K562 (cell line): Measurements from ENCODE around the gene TMED4. TPM values are rescaled to one million over a fixed set of nuclear protein-coding genes. Genes with fewer than 3 reads are reported as not detected.

Experiments
- ATAC-seq: fragments of 200-7000 bp; cut with Tn5 transposase; 3 replicates; pipeline ENCODE4 v1.9.1; 2020; ENCODE audit warnings: moderate library complexity
- BruUV-seq: library from RNA; stranded (reverse); fragments of 400-500 nt; replicated peaks from 2 replicates; lab custom pipeline; 2021; lab: Mats Ljungman, UMichigan
- CTCF ChIA-PET: fragments of 300-600 bp; formaldehyde crosslinking; extraction: SDS; loops from one replicate; lab custom pipeline; 2021; ENCODE audit warnings: low intra/inter-chr PET ratio; lab: Yijun Ruan, JAX
- POLR2A ChIA-PET: fragments of 300-600, 350-650 bp; sonication (Branson Sonifier 250); formaldehyde crosslinking; extraction: SDS; loops from one replicate; lab custom pipeline; 2021; ENCODE audit warnings: antibody characterized with exemption, inconsistent platforms; lab: Yijun Ruan, JAX
- DNase-seq, 4 experiments: peaks; one replicate each; pipeline versions ENCODE4 v3.0.0 to v3.0.0-alpha.2; 2011 to 2018; ENCODE audit warnings: low spot score in 3 of 4, mixed read lengths in 3 of 4; ENCODE audit errors: extremely low read depth in 1 of 4
- FAIRE-seq: peaks from 2 replicates; lab custom pipeline; 2011; peaks lifted over from hg19 to GRCh38; lab: Jason Lieb, UNC
- H2AFZ ChIP-seq: 2 replicates; pipeline ENCODE4 v1.6.0; 2011; ENCODE audit warnings: low read depth, low read length, control low read depth, inconsistent platforms
- H3K27ac ChIP-seq: fragments of 200-600 bp; 3 replicates; pipeline ENCODE4 v1.8.0; 2011; ENCODE audit warnings: low read depth, mild to moderate bottlenecking, control low read depth, inconsistent platforms, low read length, moderate library complexity, mixed read lengths; ENCODE audit errors: extremely low read depth
- H3K27me3 ChIP-seq, 2 experiments: fragments of 300-600 bp in 1 of 2; 2 replicates in 1 of 2; 3 replicates in 1 of 2; pipeline versions ENCODE4 v1.6.0 to v1.8.0; 2011; ENCODE audit warnings: inconsistent platforms in 2 of 2, low read length in 2 of 2, mild to moderate bottlenecking in 1 of 2, mixed read lengths in 1 of 2, moderate library complexity in 1 of 2; ENCODE audit not compliant: control insufficient read depth in 2 of 2, insufficient read depth in 2 of 2
- H3K36me3 ChIP-seq: fragments of 300-600 bp; 3 replicates; pipeline ENCODE4 v1.8.0; 2011; ENCODE audit warnings: mild to moderate bottlenecking, low read length, inconsistent platforms; ENCODE audit not compliant: control insufficient read depth, insufficient read depth
- H3K4me1 ChIP-seq, 2 experiments: fragments of 200-600 bp in 1 of 2; replicated peaks in 1 of 2; 2 replicates in 1 of 2; 3 replicates in 1 of 2; pipeline versions ENCODE4 v1.5.1 to v1.8.0; 2011; ENCODE audit warnings: inconsistent platforms in 2 of 2, low read length in 2 of 2, mild to moderate bottlenecking in 1 of 2, mixed read lengths in 1 of 2, moderate library complexity in 1 of 2; ENCODE audit not compliant: control insufficient read depth in 2 of 2, insufficient read depth in 2 of 2
- H3K4me2 ChIP-seq: 2 replicates; pipeline ENCODE4 v1.6.1; 2011; ENCODE audit warnings: low read length, control low read depth, inconsistent platforms, mixed read lengths; ENCODE audit not compliant: insufficient read depth
- H3K4me3 ChIP-seq: fragments of 200-600 bp; sonication (generic), shearing (Covaris generic); 2 replicates; pipeline ENCODE4 v1.5.1; 2016; ENCODE audit warnings: control low read depth, inconsistent platforms
- H3K79me2 ChIP-seq: fragments of 200-600 bp; 3 replicates; pipeline ENCODE4 v1.8.0; 2011; ENCODE audit warnings: low read length, inconsistent platforms; ENCODE audit not compliant: control insufficient read depth, insufficient read depth
- H3K9ac ChIP-seq, 2 experiments: 2 replicates each; pipeline versions ENCODE4 v1.6.0 to v1.6.1; 2011; ENCODE audit warnings: low read depth in 2 of 2, low read length in 2 of 2, control low read depth in 1 of 2, inconsistent platforms in 1 of 2, mild to moderate bottlenecking in 1 of 2, mixed read lengths in 1 of 2; ENCODE audit not compliant: insufficient read depth in 1 of 2
- H3K9me1 ChIP-seq: one replicate; pipeline ENCODE4 v1.6.0; 2011; ENCODE audit warnings: inconsistent platforms, mild to moderate bottlenecking, low read length, moderate library complexity; ENCODE audit not compliant: control insufficient read depth, insufficient read depth
- H3K9me3 ChIP-seq: replicated peaks from 2 replicates; pipeline ENCODE4 v1.5.1; 2011; ENCODE audit warnings: low read depth, low read length, inconsistent platforms; ENCODE audit not compliant: control insufficient read depth, insufficient read depth
- H4K20me1 ChIP-seq: replicated peaks from 2 replicates; pipeline ENCODE4 v1.6.1; 2011; ENCODE audit warnings: low read length, inconsistent platforms, mixed read lengths; ENCODE audit not compliant: control insufficient read depth, insufficient read depth
- DDX20 ChIP-seq: fragments of 450-650 bp; IDR thresholded peaks from 2 replicates; pipeline ENCODE4 v1.6.1; 2016; ENCODE audit warnings: missing genetic modification characterization, low read depth, mild to moderate bottlenecking, missing compliant biosample characterization, moderate library complexity
- ELF2 ChIP-seq: fragments of 250-450 bp; sonication (Bioruptor Pico); IDR thresholded peaks from 2 replicates; pipeline ENCODE4 v1.5.0; 2021; ENCODE audit warnings: mild to moderate bottlenecking
- ESRRA ChIP-seq: fragments of 450-650 bp; IDR thresholded peaks from 2 replicates; pipeline ENCODE4 v1.6.1; 2014; ENCODE audit warnings: low read depth, mild to moderate bottlenecking, moderate library complexity, borderline replicate concordance
- HDAC8 ChIP-seq: fragments of 450-650 bp; IDR thresholded peaks from 2 replicates; pipeline ENCODE4 v1.6.1; 2016; ENCODE audit warnings: mild to moderate bottlenecking, missing genetic modification characterization, moderate library complexity, missing compliant biosample characterization
- JUN ChIP-seq, 2 experiments: sonication (generic) in 1 of 2; formaldehyde crosslinking in 1 of 2; IDR thresholded peaks; 2 replicates each; pipeline versions ENCODE4 v1.6.1 to v1.8.0; 2012 to 2022; ENCODE audit warnings: borderline replicate concordance in 2 of 2, mild to moderate bottlenecking in 2 of 2, improper control_type of control experiment in 1 of 2, low read depth in 1 of 2, low read length in 1 of 2, missing genetic modification reagents in 1 of 2
- MTA2 ChIP-seq: fragments of 450-650 bp; IDR thresholded peaks from 2 replicates; pipeline ENCODE4 v1.6.1; 2016; ENCODE audit warnings: low read depth
- RBM22 ChIP-seq: fragments of 200-400 bp; formaldehyde crosslinking; IDR thresholded peaks from 2 replicates; pipeline ENCODE4 v1.6.1; 2018; ENCODE audit warnings: low read length, low read depth; ENCODE audit not compliant: poor library complexity, severe bottlenecking
- TEAD4 ChIP-seq, 2 experiments: sonication (generic) in 1 of 2; formaldehyde crosslinking in 1 of 2; IDR thresholded peaks; 2 replicates each; pipeline versions ENCODE4 v1.6.1 to v1.8.0; 2012 to 2022; ENCODE audit warnings: borderline replicate concordance in 1 of 2, inconsistent platforms in 1 of 2, low read length in 1 of 2, mild to moderate bottlenecking in 1 of 2, missing genetic modification reagents in 1 of 2
- TRIM28 ChIP-seq: fragments of 450-650 bp; IDR thresholded peaks from 2 replicates; pipeline ENCODE4 v1.6.1; 2017
- ZBTB12 ChIP-seq: fragments of 250-450 bp; sonication (Bioruptor Pico); IDR thresholded peaks from 2 replicates; pipeline ENCODE4 v1.4.0; 2020
- ZNF324 ChIP-seq: fragments of 250-450 bp; sonication (Bioruptor Pico); IDR thresholded peaks from 2 replicates; pipeline ENCODE4 v1.4.0; 2020; ENCODE audit warnings: mild to moderate bottlenecking
- ZNF384 ChIP-seq: IDR thresholded peaks from 2 replicates; pipeline ENCODE4 v1.6.1; 2012; ENCODE audit warnings: low read depth, low read length, improper control_type of control experiment
- ZNF764 ChIP-seq: fragments of 250-450 bp; sonication (Bioruptor Pico); IDR thresholded peaks from 2 replicates; pipeline ENCODE4 v1.4.0; 2020; ENCODE audit warnings: low read depth, mild to moderate bottlenecking, moderate library complexity
- WGBS: fragments of 100-300 bp; shearing (Covaris generic); methylation state at CpG from one replicate; pipeline ENCODE4 v1.1.6; 2016; ENCODE audit warnings: low coverage, mixed read lengths; ENCODE audit not compliant: insufficient coverage; ENCODE audit errors: missing lambda C conversion rate; 5-methylcytosine and 5-hydroxymethylcytosine counted together
- in situ Hi-C: fragments of 300-500 bp; cut with MboI; formaldehyde crosslinking; loops from 4 replicates; pipeline ENCODE4 v1.15.0; 2018; ENCODE audit warnings: inconsistent platforms, mixed read lengths
- intact Hi-C: fragments of 100-400 bp; cut with micrococcal nuclease; formaldehyde crosslinking; loops from 2 replicates; pipeline ENCODE4 v1.14.2; 2022
- polyA plus RNA-seq, 8 experiments: library from polyadenylated mRNA; depleted of rRNA in 4 of 8; stranded (reverse) in 5 of 8; unstranded in 3 of 8; fragments of >200 nt; fragmentation: Nextera tagmentation in 2 of 8; fragmentation: Illumina TruSeq in 1 of 8; extraction: Ambion mirVana in 2 of 8; extraction: Trizol in 1 of 8; gene quantifications; 2 replicates each; pipeline versions ENCODE4 v1.2.1 to v1.2.3, GENCODE V29; 2011 to 2014; ENCODE audit warnings: inconsistent platforms in 1 of 8, missing spikeins in 1 of 8
- total RNA-seq, 7 experiments: library from RNA; depleted of rRNA in 6 of 7; stranded (reverse); fragments of >200 nt in 6 of 7; fragmentation: Illumina TruSeq in 2 of 7; extraction: Trizol in 2 of 7; gene quantifications; 2 replicates each; pipeline versions ENCODE4 v1.2.1 to v1.2.3, GENCODE V29; 2011 to 2021; ENCODE audit warnings: low replicate concordance in 1 of 7
- TF ChIP-seq, protein P1 (sequence below): fragments of 250-450 bp; sonication (Bioruptor Pico); IDR thresholded peaks from 2 replicates; pipeline ENCODE4 v1.4.0; 2020; ENCODE audit warnings: mild to moderate bottlenecking
- TF ChIP-seq, protein P2 (sequence below): fragments of 250-450 bp; sonication (Bioruptor Pico); IDR thresholded peaks from 2 replicates; pipeline ENCODE4 v1.5.0; 2021; ENCODE audit warnings: mild to moderate bottlenecking, moderate library complexity
- TF ChIP-seq, protein P3 (sequence below): sonication (generic); formaldehyde crosslinking; IDR thresholded peaks from 2 replicates; pipeline ENCODE4 v1.9.0; 2022; ENCODE audit warnings: mild to moderate bottlenecking, missing genetic modification reagents

Gene TMED4
- total and polyA plus RNA-seq, 9 of the 15 experiments (the other 6 are each of a cell fraction or from before 2014, with no cell fraction given) = 20.3 to 64.0 (median 42.1) TPM

- no peak overlapping the region for H3K4me2 ChIP-seq
- H3K4me1 ChIP-seq = no peaks in the 10 kb centered on the region; a peak in 1 of 5 replicates
- H3K27ac ChIP-seq = no peak overlapping the region
- no peak for ATAC-seq
- ChIA-PET POLR2A (interaction anchor here (1.5 kb wide), 1 partner anchor 198 kb away, joined by 3 read pairs; the partner anchor contains the start of gene PPIA), CTCF (no interaction called here)
- H3K36me3 ChIP-seq = no peaks in the 10 kb centered on the region
- H2AFZ ChIP-seq = no peak overlapping the region
- H3K9me3 ChIP-seq = no peaks in the 10 kb centered on the region
- H3K27me3 ChIP-seq = 0 out of 5 replicates have a peak, but pooled peaks cover 0 to 7% of the 10 kb centered on the region in 2 experiments
- H3K4me3 ChIP-seq = no peak overlapping the region
- intact Hi-C loops (no loop called here), in situ Hi-C loops (loop anchor here (10.0 kb wide), 1 partner anchor 536 kb away; no protein-coding TSS in a partner anchor)
- no peak for DNase-seq
- H3K9me1 ChIP-seq = no peaks in the 10 kb centered on the region
- no TSS peak for BruUV-seq
- no peaks in the 10 kb centered on the region for H3K79me2 ChIP-seq
- FAIRE-seq = no peak
- H3K9ac ChIP-seq = no peak overlapping the region
- no peaks in the 10 kb centered on the region for H4K20me1 ChIP-seq
- 3% methylated on average over 3 of the region's 3 CpGs for WGBS
- TF ChIP-seq, protein P1, sequence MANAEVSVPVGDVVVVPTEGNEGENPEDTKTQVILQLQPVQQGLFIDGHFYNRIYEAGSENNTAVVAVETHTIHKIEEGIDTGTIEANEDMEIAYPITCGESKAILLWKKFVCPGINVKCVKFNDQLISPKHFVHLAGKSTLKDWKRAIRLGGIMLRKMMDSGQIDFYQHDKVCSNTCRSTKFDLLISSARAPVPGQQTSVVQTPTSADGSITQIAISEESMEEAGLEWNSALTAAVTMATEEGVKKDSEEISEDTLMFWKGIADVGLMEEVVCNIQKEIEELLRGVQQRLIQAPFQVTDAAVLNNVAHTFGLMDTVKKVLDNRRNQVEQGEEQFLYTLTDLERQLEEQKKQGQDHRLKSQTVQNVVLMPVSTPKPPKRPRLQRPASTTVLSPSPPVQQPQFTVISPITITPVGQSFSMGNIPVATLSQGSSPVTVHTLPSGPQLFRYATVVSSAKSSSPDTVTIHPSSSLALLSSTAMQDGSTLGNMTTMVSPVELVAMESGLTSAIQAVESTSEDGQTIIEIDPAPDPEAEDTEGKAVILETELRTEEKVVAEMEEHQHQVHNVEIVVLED (CRISPR knock-in tag) = no peak
- no peak for TF ChIP-seq ELF2
- no peak for TF ChIP-seq MTA2
- no peak for TF ChIP-seq TRIM28
- TF ChIP-seq ZNF324 (CRISPR knock-in tag) = no peak
- TF ChIP-seq, protein P2, sequence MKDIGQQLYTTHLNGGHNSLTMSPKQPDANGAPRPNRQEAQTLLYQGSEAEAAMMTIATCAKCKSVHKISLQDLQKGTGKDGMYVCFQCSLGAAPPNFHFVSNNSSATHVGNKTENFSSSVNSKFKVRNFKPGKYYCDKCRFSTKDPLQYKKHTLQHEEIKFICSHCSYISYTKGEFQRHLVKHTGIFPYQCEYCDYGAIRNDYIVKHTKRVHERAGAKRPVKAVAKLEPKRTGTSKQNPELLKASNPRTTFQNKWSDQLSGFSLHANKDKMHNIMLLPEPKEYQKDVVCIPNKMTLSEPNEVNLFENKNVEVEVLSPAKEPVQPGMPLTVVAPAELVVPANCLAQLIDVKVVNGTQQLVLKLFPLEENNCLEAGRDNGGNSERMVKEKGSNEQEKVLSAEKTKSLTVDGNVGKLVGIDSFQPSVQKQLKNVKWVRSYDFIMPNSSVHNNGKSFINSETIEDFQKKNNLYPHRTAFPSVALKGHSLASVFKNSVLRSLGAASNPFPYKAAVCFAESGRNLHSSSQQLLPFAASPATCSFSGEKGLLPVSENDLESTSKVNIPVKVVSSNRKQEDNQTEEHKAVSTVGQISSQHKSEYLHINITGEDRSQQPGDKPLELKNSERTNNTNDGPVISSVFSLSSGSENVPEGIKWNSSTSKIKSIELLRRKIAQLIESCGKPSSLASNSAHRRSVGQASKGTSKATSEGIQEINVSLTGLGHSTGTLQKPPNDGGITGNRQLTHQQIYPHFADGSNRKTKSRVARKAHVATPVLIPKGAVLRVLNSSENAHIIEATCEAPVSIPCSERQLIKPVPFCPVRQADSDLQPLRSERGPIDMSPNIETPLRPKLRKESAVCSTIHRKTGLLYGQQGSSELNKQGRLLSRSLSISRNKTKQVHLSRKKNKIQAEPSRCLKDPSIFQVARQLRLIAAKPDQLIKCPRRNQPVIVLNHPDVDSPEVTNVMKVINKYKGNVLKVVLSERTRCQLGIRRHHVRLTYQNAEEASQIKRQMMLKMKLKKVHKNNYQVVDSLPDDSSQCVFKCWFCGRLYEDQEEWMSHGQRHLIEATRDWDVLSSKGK (CRISPR knock-in tag) = no peak
- TF ChIP-seq HDAC8 = no peak
- TF ChIP-seq JUN (IDR thresholded peaks at IDR 0.05; ENCODE audit: borderline replicate concordance, low read depth, low read length) = no peak
- TF ChIP-seq JUN (CRISPR knock-in tag; IDR thresholded peaks at IDR 0.05; ENCODE audit: borderline replicate concordance) = no peak
- no peak for TF ChIP-seq DDX20
- no peak for TF ChIP-seq TEAD4 (IDR thresholded peaks at IDR 0.05; ENCODE audit: low read length)
- TF ChIP-seq TEAD4 (CRISPR knock-in tag; IDR thresholded peaks at IDR 0.05; ENCODE audit: borderline replicate concordance) = no peak
- TF ChIP-seq ZNF384 = no peak
- TF ChIP-seq, protein P3, sequence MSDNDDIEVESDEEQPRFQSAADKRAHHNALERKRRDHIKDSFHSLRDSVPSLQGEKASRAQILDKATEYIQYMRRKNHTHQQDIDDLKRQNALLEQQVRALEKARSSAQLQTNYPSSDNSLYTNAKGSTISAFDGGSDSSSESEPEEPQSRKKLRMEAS (CRISPR knock-in tag) = no peak
- TF ChIP-seq RBM22 = no peak
- no peak for TF ChIP-seq ESRRA
- no peak for TF ChIP-seq ZNF764 (CRISPR knock-in tag)
- TF ChIP-seq ZBTB12 (CRISPR knock-in tag) = no peak
Measured at GRCh38 chr7:44599222-44599621, 17.2 kb upstream of the TMED4 start.
